Activated naive CD8-positive, alpha-beta T cell treated with anti-CD3 and anti-CD28 coated beads for 36 hours (primary cell): ENCODE measurements around the gene ABCB8. TPM values are rescaled to one million over a fixed set of nuclear protein-coding genes. Genes with fewer than 3 reads are reported as not detected.

ENCODE experiments used
- DNase-seq: peaks from one replicate; pipeline ENCODE4 v3.0.0; 2021
- H3K27ac Mint-ChIP-seq: one replicate; pipeline ENCODE4 v1.8.0; 2022; ENCODE audit warnings: mild to moderate bottlenecking, moderate library complexity, mixed read lengths
- H3K27me3 Mint-ChIP-seq: one replicate; pipeline ENCODE4 v1.8.0; 2022; ENCODE audit warnings: mild to moderate bottlenecking, mixed read lengths
- H3K36me3 Mint-ChIP-seq: one replicate; pipeline ENCODE4 v1.8.0; 2021; ENCODE audit warnings: mild to moderate bottlenecking, mixed read lengths
- H3K4me1 Mint-ChIP-seq: one replicate; pipeline ENCODE4 v1.8.0; 2021; ENCODE audit warnings: mixed read lengths
- H3K4me3 Mint-ChIP-seq: one replicate; pipeline ENCODE4 v1.8.0; 2022; ENCODE audit warnings: mild to moderate bottlenecking, moderate library complexity, mixed read lengths
- H3K9me3 Mint-ChIP-seq: one replicate; pipeline ENCODE4 v1.8.0; 2022; ENCODE audit warnings: mixed read lengths
- total RNA-seq, 2 experiments: library from RNA; stranded (reverse); gene quantifications; one replicate each; pipeline ENCODE4 v1.2.3, GENCODE V29; 2021

The ABCB8 gene
- total RNA-seq, result 10 to 100 TPM; 34.3 to 37.6 TPM

GRCh38 chr7:151028131-151028947 is at the start of gene ABCB8:
TSS of gene ABCB8 (plus strand) at chr7:151028450. CDS start at chr7:151028516, 66 bp downstream.
- H3K27me3 Mint-ChIP-seq, result no peaks in the 10 kb centered on the region
- peak within 1 kb of the TSS; percentile 94 for H3K4me3 Mint-ChIP-seq
- no peaks in the 10 kb centered on the region for H3K9me3 Mint-ChIP-seq
- peak within 1 kb of the TSS; percentile 90 for H3K27ac Mint-ChIP-seq
- DNase-seq, result peak; percentile 96
- H3K4me1 Mint-ChIP-seq, result peaks cover 20% of the 10 kb centered on the region
- peaks cover 5% of the 10 kb centered on the region for H3K36me3 Mint-ChIP-seq

DNA sequence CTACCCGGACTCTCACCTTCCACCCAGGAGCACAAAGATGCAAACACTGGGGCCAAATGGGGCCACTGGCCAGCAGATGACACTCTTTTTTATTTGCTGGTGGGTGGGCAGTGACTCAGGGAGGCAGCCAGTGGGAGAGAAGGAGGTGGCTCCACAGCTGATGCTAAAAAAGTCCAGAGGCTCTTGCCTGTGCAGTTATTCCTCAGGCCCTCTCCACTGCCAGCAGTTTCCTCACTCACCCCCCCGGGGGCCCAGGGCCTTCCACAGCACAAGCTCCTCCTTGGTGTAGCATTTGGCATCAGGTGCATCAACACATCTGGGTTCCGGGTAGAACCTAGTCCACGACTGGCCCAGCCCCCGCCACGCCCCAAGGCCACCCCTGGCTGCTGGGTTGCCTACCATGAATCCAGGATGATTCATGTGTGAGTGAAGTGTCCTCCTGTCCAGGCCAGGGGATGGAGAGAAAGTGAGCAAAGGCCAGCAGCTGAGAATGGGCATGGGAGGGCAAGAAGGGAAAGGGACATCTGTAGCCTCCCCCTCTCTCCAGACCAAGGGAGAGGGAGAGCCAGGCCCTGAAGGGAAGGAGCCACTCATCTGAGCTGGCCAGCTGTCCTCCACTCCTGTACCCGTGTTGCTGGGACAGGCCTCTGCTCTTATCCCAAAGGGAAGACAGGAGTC is 48.4 kb upstream of the ABCB8 start:
- H3K4me3 Mint-ChIP-seq, result no peak overlapping the region
- H3K36me3 Mint-ChIP-seq, result no peaks in the 10 kb centered on the region
- peaks cover 78% of the 10 kb centered on the region for H3K27me3 Mint-ChIP-seq
- no peak overlapping the region for H3K27ac Mint-ChIP-seq
- DNase-seq, result no peak
- H3K9me3 Mint-ChIP-seq, result no peaks in the 10 kb centered on the region
- peaks cover 19% of the 10 kb centered on the region for H3K4me1 Mint-ChIP-seq

DNA sequence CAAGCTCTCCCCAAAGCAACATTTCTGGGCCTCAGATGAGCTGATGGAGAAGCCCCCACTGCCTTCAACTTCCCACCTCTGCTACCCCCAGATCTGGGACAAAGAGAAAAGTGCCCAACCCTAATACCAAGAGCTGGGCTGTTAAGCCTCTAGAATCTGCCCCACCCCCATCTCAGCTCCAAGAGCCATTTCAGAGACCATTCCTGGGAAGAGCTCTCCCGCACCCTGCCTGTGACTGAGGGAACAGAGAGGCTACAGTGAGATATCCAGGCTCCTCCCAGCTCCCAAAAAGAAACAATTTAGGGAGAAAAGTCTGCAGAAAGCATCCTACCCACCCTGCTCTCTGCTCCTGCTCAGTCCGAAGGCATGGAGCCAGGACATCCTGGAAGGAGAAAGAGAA is 47.6 kb upstream of the ABCB8 start:
- no peak overlapping the region for H3K4me3 Mint-ChIP-seq
- no peaks in the 10 kb centered on the region for H3K36me3 Mint-ChIP-seq
- peaks cover 73% of the 10 kb centered on the region for H3K27me3 Mint-ChIP-seq
- no peak for DNase-seq
- no peaks in the 10 kb centered on the region for H3K9me3 Mint-ChIP-seq
- H3K27ac Mint-ChIP-seq, result no peak overlapping the region
- H3K4me1 Mint-ChIP-seq, result peaks cover 17% of the 10 kb centered on the region

DNA sequence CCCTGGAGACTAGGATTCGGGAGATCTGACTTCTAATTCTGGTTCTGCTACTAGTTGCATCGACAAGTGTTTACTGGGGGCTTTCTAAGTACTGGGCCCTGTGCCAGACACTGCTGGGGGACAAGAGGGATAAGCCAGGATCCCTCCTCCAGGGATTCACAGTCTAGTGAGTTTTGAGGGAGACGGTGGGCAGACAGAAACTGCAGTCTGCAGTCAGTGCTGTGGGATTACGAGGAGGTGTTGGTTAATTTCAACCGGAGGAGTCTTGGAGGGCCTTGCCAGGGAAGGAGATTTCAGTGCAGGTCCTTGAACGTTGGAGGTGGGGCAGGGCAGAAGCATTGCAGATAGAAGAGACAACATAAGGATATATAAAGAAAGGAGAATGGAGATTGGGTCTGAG is 46.6 kb upstream of the ABCB8 start:
- Mint-ChIP-seq H3K36me3 (no peaks in the 10 kb centered on the region), H3K27me3 (peaks cover 73% of the 10 kb centered on the region), H3K27ac (no peak overlapping the region), H3K9me3 (no peaks in the 10 kb centered on the region), H3K4me1 (peaks cover 23% of the 10 kb centered on the region), H3K4me3 (no peak overlapping the region)
- no peak for DNase-seq

GRCh38 chr7:150982351-150982750 is 45.9 kb upstream of the ABCB8 start:
- Mint-ChIP-seq H3K27me3 (peaks cover 66% of the 10 kb centered on the region), H3K4me1 (peaks cover 16% of the 10 kb centered on the region), H3K9me3 (no peaks in the 10 kb centered on the region), H3K27ac (no peak overlapping the region), H3K36me3 (no peaks in the 10 kb centered on the region), H3K4me3 (no peak overlapping the region)
- DNase-seq, result no peak

GRCh38 chr7:150983893-150984368 is 44.3 kb upstream of the ABCB8 start:
- DNase-seq, result no peak
- Mint-ChIP-seq H3K4me3 (no peak overlapping the region), H3K27ac (no peak overlapping the region), H3K9me3 (no peaks in the 10 kb centered on the region), H3K27me3 (peaks cover 65% of the 10 kb centered on the region), H3K4me1 (peaks cover 18% of the 10 kb centered on the region), H3K36me3 (no peaks in the 10 kb centered on the region)

GRCh38 chr7:150986099-150986512 is 42.1 kb upstream of the ABCB8 start:
- H3K27ac Mint-ChIP-seq, result no peak overlapping the region
- peak; percentile 49 for DNase-seq
- peaks cover 45% of the 10 kb centered on the region for H3K27me3 Mint-ChIP-seq
- H3K4me3 Mint-ChIP-seq, result no peak overlapping the region
- H3K4me1 Mint-ChIP-seq, result peaks cover 17% of the 10 kb centered on the region
- peaks cover 15% of the 10 kb centered on the region for H3K9me3 Mint-ChIP-seq
- H3K36me3 Mint-ChIP-seq, result no peaks in the 10 kb centered on the region

DNA sequence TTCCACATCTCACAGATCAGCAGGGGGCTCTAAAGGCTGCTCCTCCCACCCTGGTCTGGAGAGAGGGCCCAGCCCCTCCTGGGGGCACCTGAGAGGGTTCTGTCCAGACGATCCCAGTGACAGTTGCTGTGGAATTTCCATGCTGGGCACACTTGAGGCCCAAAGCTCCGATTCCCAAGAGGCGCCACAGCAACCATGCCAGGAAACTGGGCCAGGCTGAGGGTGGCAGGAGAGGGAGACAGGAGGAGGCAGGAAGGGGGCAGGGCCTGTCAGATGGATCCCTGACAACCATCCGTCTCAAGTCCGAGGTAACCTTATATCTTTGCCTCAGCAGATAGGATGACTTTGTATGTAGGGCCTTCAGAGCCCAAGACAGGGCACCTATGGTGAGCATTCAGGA is 41.7 kb upstream of the ABCB8 start:
- Mint-ChIP-seq H3K27me3 (peaks cover 40% of the 10 kb centered on the region), H3K36me3 (no peaks in the 10 kb centered on the region), H3K9me3 (peaks cover 18% of the 10 kb centered on the region), H3K4me1 (peaks cover 17% of the 10 kb centered on the region), H3K27ac (no peak overlapping the region), H3K4me3 (no peak overlapping the region)
- no peak for DNase-seq

DNA sequence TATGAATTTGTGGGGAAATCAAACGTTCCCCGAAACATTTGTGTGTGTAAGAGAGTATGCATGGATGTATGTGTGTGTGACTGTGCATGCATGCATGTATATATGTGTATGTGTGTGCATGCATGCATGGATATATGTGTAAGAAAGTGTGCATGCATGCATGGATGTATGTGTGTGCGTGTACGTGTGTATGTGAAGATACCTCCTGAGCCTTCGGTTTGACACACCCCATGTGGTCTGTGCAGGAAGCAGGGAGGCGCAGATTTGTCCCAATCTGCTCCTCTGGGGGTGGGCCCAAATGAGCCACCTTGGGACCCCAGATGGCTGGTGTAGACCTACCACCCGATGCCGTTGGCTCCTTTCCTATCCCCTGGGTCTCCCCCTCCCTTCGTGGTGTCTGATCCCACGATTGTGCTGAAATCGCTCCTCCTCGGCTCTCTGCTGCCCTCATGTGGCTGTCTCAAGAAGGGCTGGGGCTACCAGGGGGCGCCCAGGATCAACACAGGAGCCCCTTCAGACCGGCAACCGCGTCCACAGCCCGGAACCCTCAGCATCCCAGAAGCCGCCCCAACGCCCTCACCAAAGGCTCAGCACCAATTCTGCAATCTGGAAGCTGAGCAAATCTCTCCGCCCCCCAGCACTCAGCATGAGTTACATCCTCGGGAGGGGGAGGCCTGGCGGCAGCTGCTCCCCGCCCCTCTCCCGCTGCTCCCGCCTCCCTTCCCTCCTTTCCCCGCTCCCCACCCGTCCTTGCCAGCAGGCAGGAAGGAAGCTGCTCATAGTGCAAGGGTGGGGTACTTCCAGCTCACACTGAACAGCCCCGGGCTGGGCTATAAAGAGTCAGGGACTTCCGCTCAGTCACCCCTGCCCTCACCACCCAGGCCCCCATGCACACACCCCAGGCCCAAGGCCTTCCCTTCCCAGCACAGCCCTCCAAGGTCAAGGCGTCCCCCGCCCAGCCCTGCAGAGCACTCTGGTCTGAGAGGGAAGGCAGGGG is 39.7 kb upstream of the ABCB8 start:
- Mint-ChIP-seq H3K36me3 (peaks cover 2% of the 10 kb centered on the region), H3K4me3 (peak overlapping the region; percentile 13), H3K4me1 (peaks cover 16% of the 10 kb centered on the region), H3K27me3 (peaks cover 23% of the 10 kb centered on the region), H3K27ac (no peak overlapping the region), H3K9me3 (peaks cover 20% of the 10 kb centered on the region)
- DNase-seq, result peak; percentile 65

DNA sequence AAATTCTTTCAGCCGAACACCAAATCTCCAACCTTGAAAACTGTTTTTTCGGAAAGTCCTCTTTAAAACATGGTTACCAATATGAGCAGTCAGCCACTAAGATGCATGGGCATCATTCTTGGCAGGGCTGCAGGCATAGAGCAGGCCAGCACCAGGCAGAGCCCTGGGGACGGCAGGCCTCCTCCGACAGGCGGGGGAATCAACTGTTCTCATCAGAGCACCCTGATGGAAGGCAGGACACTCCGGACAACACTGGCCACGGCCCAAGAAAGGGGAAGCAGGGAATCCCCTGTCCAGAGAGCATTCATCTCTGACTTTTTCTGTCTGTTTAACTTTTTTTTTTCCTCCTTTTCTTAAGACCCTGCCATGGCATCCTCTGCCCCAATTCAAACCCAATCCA is 38.8 kb upstream of the ABCB8 start:
- peaks cover 18% of the 10 kb centered on the region for H3K27me3 Mint-ChIP-seq
- H3K36me3 Mint-ChIP-seq, result peaks cover 2% of the 10 kb centered on the region
- peaks cover 20% of the 10 kb centered on the region for H3K9me3 Mint-ChIP-seq
- H3K4me1 Mint-ChIP-seq, result peaks cover 16% of the 10 kb centered on the region
- DNase-seq, result no peak
- H3K27ac Mint-ChIP-seq, result no peak overlapping the region
- no peak overlapping the region for H3K4me3 Mint-ChIP-seq

DNA sequence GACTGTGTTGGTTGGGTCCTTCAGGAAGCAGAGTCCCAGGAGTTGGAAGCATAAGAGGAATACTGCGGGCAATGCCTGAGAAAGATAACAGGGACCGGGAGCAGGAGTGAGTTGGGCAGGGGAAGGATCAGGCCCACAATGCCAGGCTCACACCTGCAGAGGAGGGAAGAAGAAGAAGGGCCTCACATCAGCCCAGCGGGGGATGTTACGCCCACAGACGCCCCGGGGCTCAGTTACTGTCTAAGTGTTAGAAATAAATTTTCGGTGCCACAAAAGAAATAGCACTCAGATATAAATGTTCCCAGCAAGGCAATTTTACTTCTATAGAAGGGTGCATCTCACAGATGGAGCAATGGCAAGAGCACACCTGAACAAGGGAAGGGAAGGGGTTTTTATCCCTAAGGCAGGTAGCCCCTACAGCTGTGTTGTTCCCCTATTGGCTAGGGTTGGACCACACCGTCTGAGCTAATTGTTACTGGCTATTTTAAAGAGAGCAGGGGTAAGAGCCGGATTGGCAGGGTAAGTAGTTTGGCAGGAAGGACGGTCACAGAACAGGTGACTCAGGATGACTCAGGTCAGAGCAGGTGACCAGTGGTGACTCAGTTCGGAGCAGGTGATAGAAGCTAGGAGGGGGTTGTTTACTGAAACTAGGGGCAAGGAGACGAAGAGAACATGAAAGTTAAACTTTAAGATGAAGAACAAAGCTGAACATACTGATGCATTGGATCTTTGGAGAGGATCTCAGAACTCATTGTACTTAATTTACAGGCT is 37.6 kb upstream of the ABCB8 start, which contains the start of gene NOS3:
Gene NOS3, plus strand, starts transcription at position 602 of the 771 bp plus-strand sequence. CDS start 2,787 bp downstream, outside the sequence.
- Mint-ChIP-seq H3K9me3 (peaks cover 20% of the 10 kb centered on the region), H3K27me3 (peaks cover 15% of the 10 kb centered on the region), H3K36me3 (peaks cover 2% of the 10 kb centered on the region), H3K4me3 (no peak within 1 kb of the TSS), H3K27ac (no peak within 1 kb of the TSS), H3K4me1 (peaks cover 17% of the 10 kb centered on the region)
- DNase-seq, result no peak

- DNase-seq, result no peak
- H3K27me3 Mint-ChIP-seq, result peaks cover 8% of the 10 kb centered on the region
Measured at GRCh38 chr7:150992051-150992640, 36.1 kb upstream of the ABCB8 start.

DNA sequence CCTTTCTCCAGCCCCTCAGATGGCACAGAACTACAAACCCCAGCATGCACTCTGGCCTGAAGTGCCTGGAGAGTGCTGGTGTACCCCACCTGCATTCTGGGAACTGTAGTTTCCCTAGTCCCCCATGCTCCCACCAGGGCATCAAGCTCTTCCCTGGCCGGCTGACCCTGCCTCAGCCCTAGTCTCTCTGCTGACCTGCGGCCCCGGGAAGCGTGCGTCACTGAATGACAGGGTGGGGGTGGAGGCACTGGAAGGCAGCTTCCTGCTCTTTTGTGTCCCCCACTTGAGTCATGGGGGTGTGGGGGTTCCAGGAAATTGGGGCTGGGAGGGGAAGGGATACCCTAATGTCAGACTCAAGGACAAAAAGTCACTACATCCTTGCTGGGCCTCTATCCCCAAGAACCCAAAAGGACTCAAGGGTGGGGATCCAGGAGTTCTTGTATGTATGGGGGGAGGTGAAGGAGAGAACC is 35.4 kb upstream of the ABCB8 start:
- H3K27me3 Mint-ChIP-seq, result peaks cover 8% of the 10 kb centered on the region
- H3K36me3 Mint-ChIP-seq, result peaks cover 2% of the 10 kb centered on the region
- peaks cover 19% of the 10 kb centered on the region for H3K4me1 Mint-ChIP-seq
- H3K4me3 Mint-ChIP-seq, result no peak overlapping the region
- H3K9me3 Mint-ChIP-seq, result peaks cover 20% of the 10 kb centered on the region
- H3K27ac Mint-ChIP-seq, result peak overlapping the region; percentile 68
- no peak for DNase-seq

More at GRCh38 chr7:150992051-150992640, 36.1 kb upstream of the ABCB8 start:
- H3K4me1 Mint-ChIP-seq, result peaks cover 13% of the 10 kb centered on the region
- H3K27ac Mint-ChIP-seq, result no peak overlapping the region
- peaks cover 2% of the 10 kb centered on the region for H3K36me3 Mint-ChIP-seq
- no peak overlapping the region for H3K4me3 Mint-ChIP-seq
- peaks cover 20% of the 10 kb centered on the region for H3K9me3 Mint-ChIP-seq
